ENCODE measurements around the gene KLHL2. TPM values are rescaled to one million over a fixed set of nuclear protein-coding genes. Genes with fewer than 3 reads are reported as not detected.

KLHL2 gene
- total RNA-seq, 1 experiment from 2014 or later: 12.5 TPM

DNA sequence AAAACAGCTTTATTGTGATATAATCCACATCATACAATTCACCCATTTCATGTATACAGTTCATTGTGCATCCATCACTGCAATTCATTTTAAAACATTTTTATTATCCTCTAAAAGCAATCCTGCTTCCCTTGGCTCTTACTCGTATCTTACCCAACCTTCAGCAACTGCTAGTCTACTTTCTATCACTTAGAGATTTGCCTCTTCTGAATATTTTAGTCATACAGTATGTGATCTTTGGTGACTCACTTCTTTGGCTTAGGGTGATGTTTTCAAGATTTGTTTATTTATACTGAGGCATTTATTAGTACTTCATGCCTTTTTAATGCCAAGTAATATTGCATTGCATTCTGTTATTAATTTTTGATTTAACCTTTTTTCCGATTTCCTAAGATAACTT, 105.1 kb downstream of the KLHL2 start:
- Histone ChIP-seq H3K36me3 (0 out of 2 replicates have a peak, but pooled peaks cover 4% of the 10 kb centered on the region), H3K9me3 (replicated peaks) (no peaks in the 10 kb centered on the region; the same call in 1 of the 2 replicates), H3K4me1 (no peaks in the 10 kb centered on the region), H3K27me3 (no peaks in the 10 kb centered on the region), H3K4me3 (no peak overlapping the region), H3K27ac (no peak overlapping the region)
- DNase-seq: no peak

DNA sequence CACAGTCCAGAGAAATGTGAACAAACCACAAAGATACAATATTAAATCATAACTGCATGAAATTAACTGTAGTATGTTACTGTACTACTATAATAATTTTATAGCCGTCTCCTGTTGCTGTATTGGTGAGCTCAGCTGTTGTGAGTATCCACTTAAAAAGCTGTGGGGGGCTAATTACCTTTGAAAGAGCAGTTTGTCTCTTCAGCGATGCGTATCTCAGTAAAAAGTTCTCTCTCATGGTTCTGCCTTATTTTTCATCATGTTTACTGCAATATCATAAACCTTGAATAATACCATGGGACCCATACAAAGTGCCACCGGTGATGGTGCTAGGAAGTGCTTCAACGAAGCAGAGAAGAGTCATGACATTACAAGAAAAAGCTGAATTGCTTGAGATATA, 111.7 kb downstream of the KLHL2 start:
- Histone ChIP-seq H3K27ac (no peak overlapping the region), H3K9me3 (replicated peaks) (no peaks in the 10 kb centered on the region), H3K36me3 (0 out of 2 replicates have a peak, but pooled peaks cover 2% of the 10 kb centered on the region), H3K27me3 (no peaks in the 10 kb centered on the region), H3K4me3 (no peak overlapping the region), H3K4me1 (no peaks in the 10 kb centered on the region)
- no peak for DNase-seq

DNA sequence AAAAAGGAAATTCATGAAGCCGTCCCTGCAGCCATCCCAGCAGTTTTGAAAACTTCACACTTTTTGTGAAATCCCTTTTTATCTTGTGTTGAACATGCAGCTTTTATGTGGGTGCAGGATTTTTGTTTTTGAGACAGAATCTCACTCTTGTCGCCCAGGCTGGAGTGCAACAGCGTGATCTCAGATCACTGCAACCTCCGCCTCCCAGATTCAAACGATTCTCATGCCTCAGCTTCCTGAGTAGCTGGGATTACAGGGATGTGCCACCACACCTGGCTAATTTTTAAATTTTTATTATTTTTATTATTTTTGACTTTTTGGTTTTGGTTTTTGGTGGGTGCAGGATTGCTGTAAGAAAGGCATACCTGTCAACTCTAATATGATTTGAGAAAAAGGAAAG, 112.1 kb downstream of the KLHL2 start:
- H3K4me1 ChIP-seq: no peaks in the 10 kb centered on the region

DNA sequence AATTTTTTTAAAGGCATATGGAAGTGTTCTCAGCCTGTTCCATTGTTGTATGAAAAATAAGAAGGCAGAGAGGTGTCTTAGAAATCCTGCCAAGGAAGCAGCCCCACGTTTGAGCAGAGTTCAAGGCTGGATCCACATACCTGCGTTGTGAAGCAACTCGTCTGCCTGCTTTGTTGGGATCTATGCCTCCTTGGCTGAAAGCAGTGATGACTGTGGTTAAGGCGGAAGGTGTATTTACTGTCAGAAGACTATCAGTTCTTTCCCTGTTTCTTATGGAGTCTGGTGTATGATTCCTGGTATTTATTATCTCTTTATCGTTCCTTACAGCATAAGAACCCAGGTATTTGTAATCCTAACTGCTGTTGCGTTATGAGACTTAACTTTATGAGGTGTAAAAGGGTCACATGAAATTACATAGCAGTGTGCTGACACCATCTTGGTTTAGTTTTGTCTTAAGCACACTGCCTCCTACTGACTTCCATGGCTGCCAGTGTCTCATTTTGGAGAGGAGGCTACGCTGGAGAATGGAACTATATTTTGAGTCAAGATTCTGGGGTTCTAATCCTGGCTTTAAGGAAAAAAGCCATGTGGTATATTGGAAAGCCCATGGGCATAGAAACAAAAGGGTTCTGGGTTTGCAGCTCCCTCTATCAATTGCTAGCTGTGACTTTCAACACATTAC, 117.0 kb downstream of the KLHL2 start:
- Histone ChIP-seq H3K4me3 (no peak overlapping the region), H3K36me3 (no peaks in the 10 kb centered on the region), H3K4me1 (peaks cover 2% of the 10 kb centered on the region; the same call in 1 of the 2 replicates), H3K9me3 (replicated peaks) (no peaks in the 10 kb centered on the region), H3K27ac (no peak overlapping the region), H3K27me3 (no peaks in the 10 kb centered on the region)
- no peak for DNase-seq

More for the DNA sequence above, 112.1 kb downstream of the KLHL2 start:
- DNase-seq: no peak
- Histone ChIP-seq H3K4me3 (no peak overlapping the region), H3K9me3 (replicated peaks) (no peaks in the 10 kb centered on the region), H3K36me3 (0 out of 2 replicates have a peak, but pooled peaks cover 2% of the 10 kb centered on the region), H3K27ac (no peak overlapping the region), H3K27me3 (no peaks in the 10 kb centered on the region)

DNA sequence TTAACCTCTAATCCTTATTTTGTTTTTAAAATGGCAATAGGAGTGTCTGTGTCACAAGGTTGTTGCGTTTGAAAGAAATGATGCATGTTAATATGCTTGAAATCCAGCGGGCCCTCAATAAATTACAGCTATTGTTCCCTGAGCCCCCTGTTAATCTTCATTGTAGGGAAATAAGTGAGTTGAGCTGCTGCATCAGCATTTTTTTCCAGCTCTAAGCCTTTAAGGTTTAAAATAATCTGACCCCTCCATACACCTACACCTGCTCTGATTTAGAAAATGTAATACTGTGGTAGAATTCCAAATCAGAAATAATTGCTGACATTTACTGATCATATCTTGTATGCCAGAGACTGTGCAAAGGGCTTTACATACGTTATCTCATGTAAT, 117.5 kb downstream of the KLHL2 start:
- Histone ChIP-seq H3K4me1 (peaks cover 2% of the 10 kb centered on the region; the same call in 1 of the 2 replicates), H3K27me3 (no peaks in the 10 kb centered on the region), H3K9me3 (replicated peaks) (no peaks in the 10 kb centered on the region), H3K36me3 (no peaks in the 10 kb centered on the region), H3K4me3 (no peak overlapping the region), H3K27ac (no peak overlapping the region)
- DNase-seq: no peak

DNA sequence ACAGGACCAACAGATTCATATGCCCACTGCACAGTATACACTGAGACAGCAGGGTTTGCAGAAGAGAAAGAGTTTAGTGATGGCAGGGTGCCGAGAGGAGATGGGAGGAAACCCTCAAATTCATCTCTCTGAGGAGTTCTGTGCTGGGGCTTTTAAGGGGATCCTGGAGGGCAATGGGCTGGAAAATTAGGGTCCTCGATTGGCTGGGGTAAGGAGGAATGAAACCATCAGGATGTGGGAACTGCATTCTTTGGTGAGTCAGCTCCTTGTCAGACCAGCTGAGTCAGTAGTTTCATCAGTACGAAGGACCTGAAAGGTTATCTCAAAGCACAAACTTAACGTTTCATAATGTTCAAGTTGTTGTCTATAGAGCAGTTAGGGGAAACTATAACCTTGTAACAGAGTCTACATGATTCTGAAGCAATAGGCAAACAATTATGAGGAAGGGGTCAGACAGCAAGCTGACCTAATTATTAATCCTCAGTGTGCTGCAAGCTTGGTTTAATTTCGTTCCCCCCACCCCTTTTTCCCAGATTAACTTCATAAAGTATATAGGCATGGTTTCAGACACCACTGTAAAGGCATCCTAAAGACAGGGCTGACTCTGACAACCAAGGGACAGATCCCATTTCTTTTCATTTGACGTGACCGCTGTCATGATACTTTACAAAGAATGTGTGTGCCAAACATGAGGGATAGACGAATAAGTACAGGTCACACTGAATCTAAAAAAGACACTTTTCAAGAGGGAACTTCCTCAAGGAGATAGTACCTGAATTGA, 118.6 kb downstream of the KLHL2 start:
- Histone ChIP-seq H3K36me3 (no peaks in the 10 kb centered on the region), H3K27me3 (no peaks in the 10 kb centered on the region), H3K4me3 (peak overlapping the region; percentile 97; the same call in 1 of the 2 replicates), H3K9me3 (replicated peaks) (no peaks in the 10 kb centered on the region), H3K4me1 (peaks cover 2% of the 10 kb centered on the region; the same call in 1 of the 2 replicates), H3K27ac (no peak overlapping the region)
- peak in 1 of 2 experiments; percentile 8 for DNase-seq

DNA sequence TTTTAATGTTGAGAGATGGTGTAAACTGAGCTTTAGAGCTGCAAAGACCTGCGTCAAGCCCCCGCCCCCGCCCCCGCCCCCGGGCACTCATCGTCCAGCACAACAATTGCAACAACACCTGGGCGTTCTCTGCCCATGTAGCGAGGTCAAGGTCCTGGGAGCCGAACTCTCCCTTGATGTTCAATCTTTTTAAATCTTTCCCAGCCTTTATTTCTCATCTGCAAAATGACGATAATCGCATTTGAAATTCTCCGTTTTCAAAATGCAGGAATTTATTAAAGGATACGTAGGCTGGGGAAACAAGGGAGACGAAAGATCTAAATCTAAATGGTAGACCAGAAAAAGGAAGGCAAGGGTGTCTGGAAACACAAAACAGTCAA, 119.5 kb downstream of the KLHL2 start:
- H3K36me3 ChIP-seq: no peaks in the 10 kb centered on the region

DNA sequence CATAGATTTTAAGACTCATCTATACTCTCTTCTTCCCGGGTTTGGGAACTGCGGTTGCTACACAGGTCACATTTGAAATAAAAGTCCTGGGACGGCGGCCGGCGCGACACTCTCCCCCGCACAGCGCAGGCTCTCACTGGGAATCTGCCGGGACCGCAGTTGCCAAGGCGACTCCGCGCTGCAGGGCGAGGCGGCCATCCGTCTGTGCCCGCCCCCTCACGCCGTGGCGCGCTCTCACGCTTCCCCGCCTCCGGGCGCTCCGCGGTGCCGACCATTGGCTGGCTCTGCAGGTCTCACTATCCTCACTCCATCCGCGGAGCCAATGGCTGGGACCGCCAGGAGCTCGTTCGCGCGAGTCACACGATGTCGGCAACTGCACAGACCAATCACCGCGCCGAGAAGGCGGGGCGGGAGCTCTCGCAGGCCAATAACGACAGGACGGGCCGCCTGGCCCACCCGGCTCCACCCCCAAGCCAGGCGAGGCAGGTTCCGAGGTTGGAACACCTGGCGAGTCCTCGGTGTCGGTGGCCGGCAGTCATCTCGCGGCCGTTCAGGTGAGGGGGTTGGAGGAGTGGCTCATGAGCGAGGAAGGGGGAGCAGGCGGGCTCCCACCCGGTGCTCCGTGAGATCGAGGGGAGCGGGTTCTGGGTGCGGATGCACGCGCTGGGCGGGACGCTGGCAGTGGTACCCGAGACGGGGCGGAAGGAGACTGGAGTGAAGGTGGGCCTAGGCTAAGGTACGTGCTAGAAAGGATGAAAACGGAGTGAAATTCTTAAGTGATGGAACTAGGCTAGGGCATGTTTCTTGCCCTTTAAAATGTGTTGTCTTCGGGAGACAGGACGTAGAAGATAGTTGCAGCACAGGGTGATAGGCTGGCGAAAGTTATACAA, 120.1 kb downstream of the KLHL2 start, which contains the start of gene MSMO1:
MSMO1 (plus strand) TSS at position 459 of the 890 bp plus-strand sequence. CDS start 5,702 bp downstream, outside the sequence.
- H3K4me1 ChIP-seq: peaks cover 2% of the 10 kb centered on the region; the same call in 1 of the 2 replicates
- H3K9me3 ChIP-seq (replicated peaks): no peaks in the 10 kb centered on the region
- H3K36me3 ChIP-seq: no peaks in the 10 kb centered on the region
- H3K27ac ChIP-seq: peak within 1 kb of the TSS; percentile 42; the same call in 1 of the 2 replicates
- DNase-seq: peak; percentile 96
- H3K4me3 ChIP-seq: peak within 1 kb of the TSS; percentile 97
- H3K27me3 ChIP-seq: no peaks in the 10 kb centered on the region

More for the DNA sequence above, 119.5 kb downstream of the KLHL2 start:
- no peaks in the 10 kb centered on the region for H3K9me3 ChIP-seq (replicated peaks)
- peak in 1 of 2 experiments; percentile 23 for DNase-seq
- H3K27me3 ChIP-seq: no peaks in the 10 kb centered on the region
- H3K27ac ChIP-seq: no peak overlapping the region; the same call in 1 of the 2 replicates
- H3K4me1 ChIP-seq: peaks cover 2% of the 10 kb centered on the region; the same call in 1 of the 2 replicates
- H3K4me3 ChIP-seq: peak overlapping the region; percentile 97

DNA sequence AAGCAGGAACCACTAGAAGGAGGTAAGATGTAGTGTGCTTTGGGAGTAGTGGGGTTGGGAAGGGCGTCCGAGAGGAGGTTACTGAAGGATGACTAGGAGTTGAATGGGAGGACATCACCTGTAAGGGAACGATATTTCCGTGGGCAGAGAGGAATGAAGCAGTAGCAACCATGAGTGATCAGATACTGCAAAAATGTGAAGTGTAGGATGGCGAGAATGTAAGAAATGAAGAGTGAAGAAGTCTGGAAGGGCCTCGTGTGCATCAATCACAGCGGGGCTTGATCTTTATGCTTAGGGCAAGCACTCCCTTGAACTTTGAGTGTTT, 120.7 kb downstream of the KLHL2 start:
- H3K9me3 ChIP-seq (replicated peaks): no peaks in the 10 kb centered on the region
- H3K4me3 ChIP-seq: peak overlapping the region; percentile 97
- peaks cover 2% of the 10 kb centered on the region; the same call in 1 of the 2 replicates for H3K4me1 ChIP-seq
- H3K36me3 ChIP-seq: no peaks in the 10 kb centered on the region
- H3K27ac ChIP-seq: peak overlapping the region; percentile 42; the same call in 1 of the 2 replicates
- no peaks in the 10 kb centered on the region for H3K27me3 ChIP-seq
- no peak for DNase-seq

DNA sequence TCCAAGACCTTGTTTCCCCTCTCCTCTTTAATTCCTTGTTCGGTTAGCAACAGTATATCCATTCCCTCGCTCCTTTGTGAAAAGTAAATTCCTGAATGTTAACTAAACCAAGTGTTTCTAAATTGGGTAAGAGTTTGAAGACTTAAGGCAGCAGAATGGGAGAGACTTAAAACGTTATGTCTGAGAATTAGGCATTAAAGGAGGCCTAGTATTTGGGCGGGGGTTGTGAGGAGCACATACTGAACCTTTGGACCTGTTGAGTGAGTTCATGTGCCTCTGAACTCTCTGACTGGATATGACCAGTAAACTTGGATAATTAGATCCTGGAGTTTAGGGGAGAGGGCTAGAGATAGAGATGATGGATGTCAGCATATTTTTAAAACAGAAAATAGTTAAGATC, 121.3 kb downstream of the KLHL2 start:
- Histone ChIP-seq H3K27ac (no peak overlapping the region; the same call in 1 of the 2 replicates), H3K9me3 (replicated peaks) (no peaks in the 10 kb centered on the region), H3K4me1 (peaks cover 2% of the 10 kb centered on the region; the same call in 1 of the 2 replicates), H3K4me3 (peak overlapping the region; percentile 97), H3K36me3 (peaks cover 6% of the 10 kb centered on the region; the same call in 1 of the 2 replicates), H3K27me3 (no peaks in the 10 kb centered on the region)
- no peak for DNase-seq

DNA sequence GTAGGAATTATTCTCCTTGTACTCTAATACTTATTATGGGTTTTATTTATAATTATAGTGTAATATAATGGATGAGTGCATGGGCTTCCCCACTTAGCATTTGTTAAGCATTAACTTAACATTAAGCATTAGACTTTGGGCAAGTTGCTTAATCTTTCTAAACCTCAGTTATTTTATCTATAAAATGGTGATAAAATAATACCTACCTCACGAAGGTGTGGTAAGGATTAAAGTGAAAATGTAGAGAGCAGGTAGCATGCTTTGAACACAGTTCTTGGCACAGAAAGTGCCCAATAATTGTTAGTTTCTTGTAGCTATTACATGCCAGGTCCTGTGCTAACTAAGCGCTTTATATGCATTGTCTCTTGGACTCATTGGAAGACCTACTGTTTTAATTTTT, 122.7 kb downstream of the KLHL2 start:
- Histone ChIP-seq H3K4me1 (peaks cover 2% of the 10 kb centered on the region; the same call in 1 of the 2 replicates), H3K4me3 (no peak overlapping the region), H3K9me3 (replicated peaks) (no peaks in the 10 kb centered on the region), H3K27ac (no peak overlapping the region), H3K36me3 (peaks cover 13% of the 10 kb centered on the region), H3K27me3 (no peaks in the 10 kb centered on the region)
- DNase-seq: no peak

DNA sequence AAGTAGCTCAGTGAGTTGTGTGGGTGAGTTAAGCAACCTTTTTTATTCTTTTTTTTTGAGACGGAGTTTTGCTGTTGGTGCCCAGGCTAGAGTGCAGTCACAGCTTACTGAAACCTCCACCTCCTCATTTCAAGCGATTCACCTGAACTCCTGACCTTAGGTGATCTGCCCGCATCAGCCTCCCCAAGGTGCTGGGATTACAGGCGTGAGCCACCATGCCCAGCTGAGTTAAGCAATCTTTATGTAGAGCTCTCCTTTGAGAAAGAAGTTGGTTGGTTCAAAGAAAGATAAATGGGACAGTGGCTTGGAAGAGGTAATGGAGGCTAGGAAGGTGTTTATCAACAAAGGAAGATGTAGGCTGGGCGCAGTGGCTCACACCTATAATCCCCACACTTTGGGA, 123.3 kb downstream of the KLHL2 start:
- peaks cover 15% of the 10 kb centered on the region for H3K36me3 ChIP-seq
- no peak overlapping the region for H3K4me3 ChIP-seq
- no peaks in the 10 kb centered on the region for H3K27me3 ChIP-seq

DNA sequence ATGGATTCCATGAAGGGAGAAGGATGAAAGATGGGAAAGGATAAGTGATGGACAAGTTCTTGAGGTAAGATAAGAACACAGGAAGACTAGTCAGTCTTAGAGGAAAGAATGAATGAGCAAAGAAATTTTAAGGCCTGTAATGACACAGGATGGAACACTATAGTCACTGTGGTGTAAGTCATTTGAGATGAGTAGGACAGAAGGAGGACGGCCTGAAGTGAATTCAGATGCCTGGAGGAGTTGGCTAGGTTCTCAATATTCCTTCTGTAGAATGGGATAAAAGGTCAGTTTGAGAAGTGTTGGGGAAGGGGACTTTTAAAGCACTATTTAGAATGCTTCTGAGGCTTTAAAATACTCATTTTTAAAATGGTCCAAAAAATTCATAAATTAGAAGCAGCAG, 124.0 kb downstream of the KLHL2 start:
- Histone ChIP-seq H3K36me3 (peaks cover 17% of the 10 kb centered on the region), H3K9me3 (replicated peaks) (no peaks in the 10 kb centered on the region), H3K27ac (no peak overlapping the region), H3K4me3 (no peak overlapping the region), H3K4me1 (peaks cover 2% of the 10 kb centered on the region; the same call in 1 of the 2 replicates), H3K27me3 (no peaks in the 10 kb centered on the region)
- DNase-seq: no peak

More for the DNA sequence above, 123.3 kb downstream of the KLHL2 start:
- DNase-seq: no peak
- Histone ChIP-seq H3K9me3 (replicated peaks) (no peaks in the 10 kb centered on the region), H3K27ac (no peak overlapping the region), H3K4me1 (peaks cover 2% of the 10 kb centered on the region; the same call in 1 of the 2 replicates)

DNA sequence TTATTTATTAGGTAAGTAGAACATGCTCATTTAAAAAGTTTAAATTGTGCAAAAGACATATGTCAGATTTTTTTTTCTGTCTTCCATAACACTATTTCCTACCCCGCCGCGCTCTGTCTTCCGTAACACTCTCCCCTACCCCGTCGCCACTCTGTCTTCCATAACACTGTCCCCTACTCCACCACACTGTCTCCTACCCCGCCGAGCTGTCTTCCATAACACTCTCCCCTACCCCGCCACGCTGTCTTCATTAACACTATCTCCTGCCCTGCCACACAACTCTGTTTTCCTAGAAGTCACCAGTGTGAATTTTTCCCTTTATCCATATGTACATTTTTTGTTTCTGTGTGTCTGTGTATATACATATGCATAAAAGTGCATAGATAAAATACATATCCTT, 124.5 kb downstream of the KLHL2 start:
- peaks cover 17% of the 10 kb centered on the region for H3K36me3 ChIP-seq
- no peak for DNase-seq
- no peak overlapping the region for H3K4me3 ChIP-seq
- no peaks in the 10 kb centered on the region for H3K27me3 ChIP-seq
- H3K27ac ChIP-seq: no peak overlapping the region
- H3K9me3 ChIP-seq (replicated peaks): no peaks in the 10 kb centered on the region
- peaks cover 2% of the 10 kb centered on the region; the same call in 1 of the 2 replicates for H3K4me1 ChIP-seq

Measured in SJCRH30 (cell line).